Erythroblast (primary cell): ENCODE results near the gene GMCL1.

Experiments
- DNase-seq, 2 experiments: peaks; one replicate each; lab custom pipeline; 2025; lab: John Stamatoyannopoulos, UW
- GATA1 ChIP-seq: IDR thresholded peaks from 2 replicates; pipeline ENCODE4 v1.6.1; 2011; ENCODE audit warnings: low read depth, mild to moderate bottlenecking, control low read depth, low read length, moderate library complexity
- POLR2A ChIP-seq: IDR thresholded peaks from 2 replicates; pipeline ENCODE4 v1.6.1; 2011; ENCODE audit warnings: mild to moderate bottlenecking, low read length

The GMCL1 gene

DNA sequence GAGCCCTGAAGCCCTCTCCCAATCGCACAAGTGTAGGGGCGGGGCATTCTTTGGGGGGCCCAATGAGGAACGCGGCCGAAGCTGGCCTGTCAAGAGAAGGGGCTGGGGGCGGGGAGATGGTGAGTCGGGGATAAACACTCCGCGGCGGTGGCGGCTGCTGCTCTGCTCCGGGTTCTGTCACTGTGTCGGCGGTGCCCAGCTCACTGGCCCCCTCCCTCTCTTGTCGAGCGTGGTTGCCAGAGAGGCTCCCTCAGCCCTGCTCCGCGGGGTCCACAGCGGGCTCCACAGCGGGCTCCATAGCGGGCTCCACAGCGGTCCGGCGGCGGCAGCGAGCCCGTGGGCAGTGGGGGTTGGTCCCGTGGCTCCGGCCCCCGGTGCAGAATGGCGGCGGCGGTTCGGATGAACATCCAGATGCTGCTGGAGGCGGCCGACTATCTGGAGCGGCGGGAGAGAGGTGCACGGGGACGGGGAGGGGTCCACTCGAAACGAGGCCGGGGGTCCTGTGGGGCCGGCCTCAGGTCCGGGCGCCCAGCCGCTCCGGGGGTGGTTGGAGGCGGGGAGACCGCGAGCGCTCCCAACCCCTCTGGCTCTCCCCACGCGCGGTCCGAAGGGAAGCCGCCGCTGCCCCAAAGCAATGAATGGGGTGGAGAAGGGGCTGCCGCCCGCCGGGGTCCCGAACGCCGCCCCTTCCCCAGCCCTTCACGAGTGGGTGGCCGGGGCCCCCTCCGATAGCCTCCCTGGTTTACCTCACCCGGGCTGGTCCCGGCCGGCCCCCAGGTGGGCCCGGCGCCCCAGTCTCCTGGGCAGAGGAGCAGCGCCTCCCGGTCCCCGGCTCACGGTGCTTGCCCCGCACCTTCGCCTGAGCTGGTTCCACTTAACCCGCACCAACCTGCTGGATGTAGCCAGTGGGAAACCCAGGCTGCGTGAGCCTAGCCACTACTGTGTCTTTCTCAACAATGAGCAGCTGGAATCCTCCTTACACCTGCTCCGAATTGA is 85.8 kb downstream of the GMCL1 start, which contains the start of gene MXD1:
Gene MXD1, plus strand, starts transcription at position 160 of the 996 bp plus-strand sequence. Its CDS starts 222 bp downstream, at position 382.
- peak; percentile 53 to 62 for DNase-seq
- TF ChIP-seq GATA1 (no peak), POLR2A (peak; percentile 90)

GRCh38 chr2:69916106-69916505 is 86.6 kb downstream of the GMCL1 start:
- TF ChIP-seq GATA1 (no peak), POLR2A (no peak)
- peak in 1 of 2 experiments; percentile 42 for DNase-seq

DNA sequence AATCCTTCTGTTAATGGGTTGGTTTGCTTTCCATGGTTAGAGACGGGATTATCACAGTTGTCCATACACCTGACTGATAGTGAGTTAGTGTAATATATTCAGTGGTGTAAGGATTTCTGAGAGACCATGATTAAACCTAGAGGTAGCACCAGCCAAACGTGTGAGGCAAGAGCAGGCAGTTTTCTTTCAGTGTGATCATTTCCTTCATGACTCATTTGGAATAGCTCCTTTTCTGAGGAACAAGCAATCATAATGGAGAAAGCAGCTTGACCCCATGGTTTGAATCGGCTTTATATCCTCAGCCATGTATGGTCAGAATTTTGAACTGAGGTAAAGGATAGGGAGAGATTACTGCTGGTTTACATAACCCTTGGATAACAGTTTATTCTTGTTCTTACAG is 88.4 kb downstream of the GMCL1 start:
- DNase-seq = peak; percentile 10 to 33

GRCh38 chr2:69918401-69918800 is 88.9 kb downstream of the GMCL1 start:
- no peak for DNase-seq
- no peak for TF ChIP-seq POLR2A
- no peak for TF ChIP-seq GATA1

More for the DNA sequence above, 88.4 kb downstream of the GMCL1 start:
- no peak for TF ChIP-seq POLR2A
- no peak for TF ChIP-seq GATA1

DNA sequence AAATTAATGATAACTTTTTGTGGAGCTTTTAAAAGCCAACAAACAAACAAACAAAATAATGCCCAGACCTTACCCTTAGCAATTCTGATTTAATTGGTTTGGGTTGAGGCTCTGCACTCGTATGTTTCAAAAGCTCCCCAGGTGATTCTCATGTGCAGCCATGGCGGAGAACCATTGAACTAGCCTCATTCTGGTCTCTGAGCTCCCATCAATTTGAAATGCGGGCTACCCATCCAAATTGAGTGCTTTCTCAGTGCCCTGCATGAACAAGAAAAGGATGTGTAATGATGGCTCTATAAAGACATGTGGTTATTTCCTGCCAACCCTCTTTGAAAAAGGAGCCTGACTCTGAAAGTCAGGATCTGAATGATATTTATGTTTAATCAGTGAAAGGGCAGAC is 93.7 kb downstream of the GMCL1 start:
- TF ChIP-seq POLR2A = no peak
- no peak for TF ChIP-seq GATA1

DNA sequence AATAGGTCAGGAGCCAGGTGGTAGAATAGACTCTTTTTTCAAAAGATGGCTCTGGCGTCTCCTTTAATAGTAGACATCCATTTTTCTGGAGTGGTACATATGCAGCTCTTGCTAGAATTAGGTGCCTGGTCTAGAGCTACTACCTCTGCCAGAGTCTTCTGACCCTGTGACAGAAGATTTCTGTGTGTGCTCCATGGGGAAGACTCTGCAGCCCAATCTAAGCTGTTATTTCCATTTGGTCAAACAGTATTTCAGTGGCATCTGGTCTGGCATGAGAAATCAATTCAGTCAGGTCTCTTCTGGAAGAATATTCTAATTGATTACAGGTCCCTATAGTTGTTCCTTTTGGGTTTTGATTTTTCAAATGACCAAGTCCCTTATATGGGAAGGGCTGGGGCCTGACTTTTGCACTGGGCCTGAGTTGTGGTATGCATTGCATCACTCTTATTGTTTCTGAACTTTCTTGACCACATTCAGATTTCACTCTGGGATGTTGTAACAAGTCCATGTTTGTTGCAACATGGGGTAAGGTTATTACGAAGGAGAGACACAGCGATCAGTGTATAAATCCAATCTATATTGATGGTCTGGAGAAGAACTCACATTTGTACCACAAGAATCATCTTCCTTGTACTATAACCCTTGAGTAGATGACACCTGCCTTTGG is 97.5 kb downstream of the GMCL1 start:
- no peak for DNase-seq
- no peak for TF ChIP-seq GATA1
- TF ChIP-seq POLR2A = no peak

More for the DNA sequence above, 93.7 kb downstream of the GMCL1 start:
- DNase-seq = no peak
